Measurements from ENCODE around the gene NRCAM.

The NRCAM gene

GRCh38 chr7:108290459-108291151, 165.6 kb downstream of the NRCAM start:
- DNase-seq (ENCODE audit: low read depth): no peak
- no peak for TF ChIP-seq CTCF (conservative IDR thresholded peaks at IDR 0.05; ENCODE audit: low read length)
- H3K4me3 ChIP-seq (ENCODE audit: low read length): no peak overlapping the region

- DNase-seq (ENCODE audit: low read depth): no peak
- H3K4me3 ChIP-seq (ENCODE audit: low read length): no peak overlapping the region
- no peak for TF ChIP-seq CTCF (conservative IDR thresholded peaks at IDR 0.05; ENCODE audit: low read length)
Measured at GRCh38 chr7:108289852-108290251, 166.4 kb downstream of the NRCAM start.

- DNase-seq (ENCODE audit: low read depth): no peak
- no peak overlapping the region for H3K4me3 ChIP-seq (ENCODE audit: low read length)
- TF ChIP-seq CTCF (conservative IDR thresholded peaks at IDR 0.05; ENCODE audit: low read length): no peak
Measured at GRCh38 chr7:108287857-108288256, 168.4 kb downstream of the NRCAM start.

GRCh38 chr7:108286290-108286904, 169.8 kb downstream of the NRCAM start:
- no peak for DNase-seq (ENCODE audit: low read depth)
- no peak overlapping the region for H3K4me3 ChIP-seq (ENCODE audit: low read length)
- TF ChIP-seq CTCF (conservative IDR thresholded peaks at IDR 0.05; ENCODE audit: low read length): no peak

- no peak for TF ChIP-seq CTCF (conservative IDR thresholded peaks at IDR 0.05; ENCODE audit: low read length)
- DNase-seq (ENCODE audit: low read depth): no peak
Measured at GRCh38 chr7:108285778-108286177, 170.5 kb downstream of the NRCAM start.

GRCh38 chr7:108285003-108285368, 171.2 kb downstream of the NRCAM start:
- DNase-seq (ENCODE audit: low read depth): no peak
- H3K4me3 ChIP-seq (ENCODE audit: low read length): no peak overlapping the region
- TF ChIP-seq CTCF (conservative IDR thresholded peaks at IDR 0.05; ENCODE audit: low read length): no peak

More at GRCh38 chr7:108285778-108286177, 170.5 kb downstream of the NRCAM start:
- H3K4me3 ChIP-seq (ENCODE audit: low read length): no peak overlapping the region

- no peak for TF ChIP-seq CTCF (conservative IDR thresholded peaks at IDR 0.05; ENCODE audit: low read length)
- no peak overlapping the region for H3K4me3 ChIP-seq (ENCODE audit: low read length)
- DNase-seq (ENCODE audit: low read depth): no peak
Measured at GRCh38 chr7:108284349-108285002, 171.8 kb downstream of the NRCAM start.
